Activated naive CD8-positive, alpha-beta T cell treated with anti-CD3 and anti-CD28 coated beads, Interleukin-2, amount 50 U/mL, for 16 hours (primary cell): Measurements from ENCODE around the gene CYTH3.

Experiments
- DNase-seq: peaks from one replicate; pipeline ENCODE4 v3.0.0-alpha.2; 2020; ENCODE audit warnings: low read depth, low spot score

The CYTH3 gene

GRCh38 chr7:6167587-6168476 is 104.6 kb downstream of the CYTH3 start:
- DNase-seq: no peak

DNA sequence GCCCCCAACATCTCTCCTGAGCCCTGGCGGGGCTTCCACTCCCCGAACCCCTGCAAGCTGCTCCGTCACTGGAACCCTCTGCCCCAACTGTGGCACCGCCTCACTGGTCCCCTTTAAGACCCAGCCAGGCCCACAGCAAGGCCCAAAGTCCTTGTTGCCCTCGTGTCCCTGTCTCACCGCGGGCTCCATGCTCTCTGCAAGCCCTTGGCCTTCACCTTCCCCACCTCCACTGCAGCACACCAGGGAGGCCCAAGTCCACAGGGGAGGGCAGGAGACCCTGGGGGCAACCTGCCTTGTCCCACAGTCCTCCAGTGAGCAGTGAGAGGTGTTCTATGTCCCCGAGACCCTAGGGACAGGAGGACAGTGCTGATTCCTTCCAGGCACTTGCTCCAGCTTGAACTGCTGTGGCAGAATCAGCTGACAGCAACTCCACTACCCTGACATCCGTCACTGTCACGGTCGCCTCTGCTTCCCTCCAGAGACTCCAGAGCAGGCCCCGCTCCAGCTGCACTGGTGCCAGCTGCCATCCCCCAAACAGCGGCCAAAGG is 105.3 kb downstream of the CYTH3 start:
- no peak for DNase-seq

DNA sequence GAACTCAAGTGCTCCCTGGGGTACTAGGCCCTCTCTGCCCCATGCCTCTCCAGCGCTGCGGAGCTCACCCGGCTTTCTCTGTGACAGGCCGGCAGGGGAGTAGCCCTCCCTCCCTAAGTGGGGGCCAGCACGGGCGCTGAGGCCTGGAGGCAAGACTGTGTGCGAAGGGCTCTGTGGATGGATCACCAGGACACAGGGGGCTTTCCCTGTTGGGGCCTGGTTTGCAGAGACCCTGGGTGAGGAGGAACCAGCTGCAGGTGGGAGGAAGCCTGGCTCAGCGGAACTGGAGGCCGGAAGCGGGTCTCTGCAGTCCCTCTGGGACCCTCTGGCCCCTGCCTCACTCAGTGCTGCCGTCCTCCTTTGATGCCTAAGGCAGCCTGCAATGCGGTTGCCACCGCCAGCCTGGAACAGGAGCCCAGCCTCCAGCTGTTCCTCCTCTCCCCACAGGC is 106.0 kb downstream of the CYTH3 start:
- DNase-seq: no peak

DNA sequence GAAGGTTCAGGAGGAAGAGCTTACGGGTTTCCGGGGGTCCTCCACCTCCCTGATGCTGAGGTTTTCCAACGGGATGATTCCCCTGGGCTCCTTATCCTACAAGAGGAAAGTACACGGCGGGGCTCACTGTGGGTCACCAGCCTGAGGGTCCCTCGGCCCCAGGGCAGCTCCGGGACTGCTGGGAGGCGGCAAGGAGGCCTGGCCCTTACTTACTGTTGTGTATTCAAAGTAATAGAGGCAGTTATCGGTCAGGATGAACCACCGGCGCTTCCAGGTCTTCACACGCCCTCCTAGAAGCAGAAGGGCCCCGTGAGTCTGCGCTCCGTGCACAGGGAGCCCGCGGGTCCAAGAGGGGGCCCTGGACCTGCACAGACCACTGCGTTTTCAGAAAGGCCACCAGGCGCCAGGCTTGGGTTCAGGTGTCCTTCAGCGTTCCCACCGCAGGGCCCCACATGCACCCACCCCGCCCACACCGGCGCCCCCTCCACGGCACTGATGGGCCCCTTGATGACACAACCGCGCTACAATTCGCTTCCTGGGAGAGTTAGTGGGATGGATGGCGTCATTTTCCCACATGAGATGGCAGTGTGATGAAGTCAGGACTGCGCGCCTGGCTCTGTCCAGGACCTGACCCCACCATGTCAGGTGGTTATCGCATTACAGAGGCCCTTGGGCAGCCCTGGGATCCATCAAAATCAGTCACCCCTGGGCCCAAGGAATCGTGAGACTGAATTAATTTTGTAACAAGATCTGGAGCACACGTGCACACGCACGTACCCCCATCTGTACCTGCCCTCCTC is 106.7 kb downstream of the CYTH3 start:
- no peak for DNase-seq

GRCh38 chr7:6165075-6165474 is 107.3 kb downstream of the CYTH3 start:
- no peak for DNase-seq

GRCh38 chr7:6164491-6164890 is 107.9 kb downstream of the CYTH3 start:
- no peak for DNase-seq

- no peak for DNase-seq
Measured at GRCh38 chr7:6164010-6164409, 108.4 kb downstream of the CYTH3 start.

- DNase-seq: no peak
Measured at GRCh38 chr7:6163402-6163801, 109.0 kb downstream of the CYTH3 start.

DNA sequence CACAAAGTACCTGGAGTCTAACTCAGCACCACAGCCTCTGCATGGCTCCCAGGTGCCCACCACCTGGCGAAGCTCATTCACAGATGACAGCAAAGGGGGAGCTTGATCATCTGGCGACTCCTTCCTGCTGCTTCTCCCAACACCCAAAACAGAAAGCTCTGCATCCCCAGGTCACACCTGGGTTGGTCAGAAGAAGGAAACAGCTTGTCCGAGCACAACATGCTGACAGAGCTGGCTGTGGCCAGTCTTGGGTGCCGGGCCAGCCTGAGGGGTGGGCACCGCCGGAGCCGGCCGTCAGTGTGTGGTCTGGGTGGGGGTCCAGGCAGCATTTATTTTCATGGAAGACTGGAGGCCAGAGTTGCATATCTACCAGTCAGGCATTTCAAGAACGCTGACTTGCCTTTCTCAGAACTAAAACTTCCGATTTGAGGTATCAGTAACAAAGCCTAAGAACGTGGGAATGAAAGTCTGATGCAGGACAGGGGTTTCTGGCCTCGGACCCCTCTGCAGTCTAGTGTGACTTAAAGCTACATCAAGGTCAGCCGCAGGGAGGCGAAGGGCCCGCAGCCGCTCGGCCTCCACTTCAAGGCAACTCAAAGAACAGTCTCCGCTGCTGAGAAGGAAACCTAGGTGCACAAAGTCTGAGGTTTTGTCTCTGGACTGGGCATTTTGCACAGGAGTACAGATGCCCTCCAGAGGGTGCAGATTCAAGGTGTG is 109.6 kb downstream of the CYTH3 start:
- no peak for DNase-seq

DNA sequence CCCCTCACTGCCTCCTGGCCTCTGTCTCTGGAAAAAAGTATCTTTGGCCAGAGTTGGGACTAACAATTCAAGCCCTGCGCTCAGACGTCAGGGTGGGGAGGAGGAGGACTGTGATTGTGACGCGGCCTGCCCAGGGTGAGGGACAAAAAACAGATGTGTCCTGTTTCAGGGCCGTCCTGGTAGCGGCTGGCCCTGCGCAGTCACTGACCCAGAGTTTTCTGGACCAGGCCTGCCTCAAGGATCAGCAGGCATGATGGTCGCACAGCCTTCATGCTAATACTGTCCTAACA is 110.1 kb downstream of the CYTH3 start:
- no peak for DNase-seq

DNA sequence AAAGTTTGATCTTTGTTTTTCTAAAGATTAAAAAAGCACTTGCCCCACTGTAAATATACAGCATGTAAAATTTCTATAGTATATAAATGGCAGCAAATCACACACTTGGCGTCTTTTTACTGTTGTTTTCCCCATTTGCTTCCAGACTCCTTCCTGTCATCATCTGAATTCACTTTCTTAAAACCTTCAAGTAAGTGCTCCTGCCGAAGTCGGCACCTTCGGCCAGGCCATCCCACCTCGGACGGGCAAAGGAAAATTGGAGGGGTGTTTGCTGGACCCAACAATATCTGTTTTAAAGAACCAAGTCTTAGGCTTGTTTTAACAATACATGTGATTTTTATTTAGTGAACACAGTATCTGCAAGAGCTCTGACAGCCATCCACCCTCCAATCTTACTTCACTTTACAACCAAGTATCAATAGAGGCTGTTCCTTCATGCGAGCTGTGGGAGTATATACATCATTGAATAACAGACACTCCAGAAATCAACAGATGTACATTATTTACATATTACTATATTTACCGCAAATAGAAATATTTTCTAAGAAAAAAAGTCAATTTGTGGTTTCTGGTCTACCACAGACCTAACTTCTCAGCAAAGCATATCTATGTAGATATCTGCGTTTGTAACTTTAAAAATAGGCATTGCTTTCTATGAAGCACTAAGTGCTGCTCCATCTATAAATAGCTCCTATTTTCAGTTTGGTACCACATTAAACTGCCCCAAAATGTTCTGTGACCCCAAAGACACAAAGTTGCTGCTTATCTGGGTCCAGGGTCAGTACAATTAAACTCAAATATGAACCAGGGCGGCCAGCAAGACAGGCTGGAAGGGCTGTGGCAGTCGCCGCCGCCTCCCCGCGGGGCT is 110.7 kb downstream of the CYTH3 start:
- DNase-seq: no peak

GRCh38 chr7:6160191-6160623 is 112.2 kb downstream of the CYTH3 start:
- no peak for DNase-seq

DNA sequence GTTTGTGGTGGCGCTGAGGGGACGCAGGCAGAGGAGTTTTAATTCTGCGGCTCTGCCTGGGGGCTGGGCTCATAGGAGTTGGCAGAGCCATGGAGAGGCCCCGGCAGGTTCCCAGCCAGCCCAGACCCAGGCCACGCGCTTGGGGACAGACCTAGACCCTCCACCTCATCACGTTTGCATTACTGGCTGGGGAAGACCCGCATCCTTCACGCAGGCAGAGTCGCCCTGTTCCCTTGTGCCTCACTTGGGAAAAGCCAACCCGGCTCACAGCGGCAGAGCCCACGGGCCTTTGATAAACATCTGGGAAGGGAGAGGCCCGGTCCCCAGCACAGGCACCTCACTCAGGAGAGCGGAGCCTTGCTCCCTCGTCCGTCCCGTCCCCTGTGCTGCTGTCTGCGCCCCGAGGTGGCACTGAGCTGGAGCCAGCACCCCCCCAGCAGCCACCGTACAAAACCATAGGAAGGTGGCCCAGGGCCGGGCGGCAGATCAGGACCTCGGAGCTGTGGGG is 112.8 kb downstream of the CYTH3 start:
- no peak for DNase-seq

DNA sequence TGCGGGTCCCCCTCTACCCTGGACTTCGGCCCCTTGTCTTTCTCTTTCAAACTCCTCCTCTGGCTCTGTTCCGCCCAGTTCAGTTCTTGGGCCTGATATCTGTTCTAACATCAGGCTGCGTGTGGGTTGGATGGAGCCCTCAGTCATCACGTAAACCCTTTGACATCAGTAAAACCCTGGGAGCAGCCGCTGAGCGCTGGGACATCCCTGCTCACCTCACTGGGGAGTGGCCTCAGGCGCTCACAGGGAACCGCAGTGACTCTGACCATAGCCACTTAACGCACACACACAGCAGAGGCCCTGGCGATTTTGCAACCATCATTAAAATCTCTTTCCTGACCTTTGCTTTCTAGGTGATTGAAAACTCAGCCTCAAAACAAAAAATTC is 113.3 kb downstream of the CYTH3 start:
- DNase-seq: no peak

DNA sequence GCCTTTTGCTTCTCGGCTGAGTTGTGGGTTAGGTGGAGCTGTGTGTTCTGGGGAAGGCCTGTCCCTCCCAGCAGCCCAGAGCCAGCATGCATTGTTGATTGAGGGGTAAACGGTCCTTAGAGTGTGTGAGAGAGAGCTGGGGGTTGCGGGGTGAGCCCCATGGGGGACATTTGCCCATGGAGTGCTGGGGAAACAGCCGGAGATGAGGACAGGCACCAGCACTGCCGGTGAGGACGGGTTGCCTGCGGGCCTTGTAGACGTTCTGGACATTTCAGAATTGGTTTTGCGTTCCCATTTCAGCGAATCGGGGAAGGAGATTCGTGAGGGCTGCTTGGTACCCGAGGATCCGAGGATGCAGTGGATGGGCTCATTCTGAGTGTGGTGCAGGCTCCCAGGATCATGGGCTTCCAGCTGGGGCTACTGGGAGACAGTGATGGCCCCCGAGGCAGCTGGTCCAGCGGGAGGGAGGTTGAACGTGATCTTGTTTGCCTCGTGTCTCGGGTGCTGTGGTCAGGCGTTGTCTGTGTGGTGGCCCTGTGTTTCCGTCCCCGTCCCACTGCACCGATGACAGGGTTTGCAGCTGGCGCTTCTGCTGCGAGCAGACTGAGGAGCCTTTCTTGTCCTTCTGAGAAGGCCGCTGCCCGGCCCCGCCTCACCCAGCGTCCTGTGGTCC is 113.9 kb downstream of the CYTH3 start:
- no peak for DNase-seq

- no peak for DNase-seq
Measured at GRCh38 chr7:6157685-6158423, 114.6 kb downstream of the CYTH3 start.

DNA sequence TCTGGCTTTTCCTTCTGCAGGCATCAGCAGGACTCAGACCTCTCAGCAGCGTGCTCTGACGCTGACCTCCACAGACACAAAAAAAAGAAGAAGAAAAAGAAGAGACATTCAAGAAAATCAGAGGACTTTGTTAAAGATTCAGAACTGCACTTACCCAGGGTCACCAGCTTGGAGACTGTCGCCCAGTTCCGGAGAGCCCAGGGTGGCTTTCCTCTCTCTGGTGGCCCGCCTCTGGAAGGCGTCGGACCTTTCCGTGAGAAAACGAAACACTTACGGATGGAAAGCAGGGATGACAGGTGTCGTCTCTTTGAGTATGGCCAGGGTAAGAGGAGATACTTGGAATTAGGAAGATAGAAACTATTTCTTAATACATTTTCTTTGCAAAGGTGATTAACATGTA is 115.7 kb downstream of the CYTH3 start:
- DNase-seq: no peak

DNA sequence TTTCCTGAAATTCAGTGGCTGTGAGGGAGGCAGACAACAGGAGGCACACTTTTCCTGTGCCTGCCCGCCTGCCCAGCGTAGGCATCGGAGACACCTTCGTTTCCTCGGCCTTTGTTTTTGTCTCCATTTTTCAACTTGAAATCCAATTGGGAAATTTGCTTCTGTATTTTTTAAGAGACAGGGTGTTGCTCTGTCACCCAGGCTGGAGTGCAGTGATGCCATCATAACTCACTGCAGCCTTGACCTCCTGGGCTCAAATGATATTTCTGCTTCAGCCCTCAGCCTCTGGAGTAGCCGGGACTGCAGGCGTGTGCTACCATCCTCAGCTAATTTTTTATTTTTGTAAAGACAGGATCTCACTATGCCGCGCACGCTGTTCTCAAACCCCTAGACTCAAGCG is 116.8 kb downstream of the CYTH3 start:
- no peak for DNase-seq

GRCh38 chr7:6154542-6155404 is 117.7 kb downstream of the CYTH3 start:
- no peak for DNase-seq
